Progenitor cell of endocrine pancreas (in vitro differentiated cells): ENCODE results near the gene CAPN14. TPM values are rescaled to one million over a fixed set of nuclear protein-coding genes. Genes with fewer than 3 reads are reported as not detected.
A peak's percentile ranks its signal among the peaks of the same experiment; 100 is the strongest.

Experiments used
- DNase-seq: peaks from one replicate; pipeline ENCODE4 v3.0.0; 2021; ENCODE audit warnings: low spot score; ENCODE audit not compliant: unreplicated experiment
- H3K27ac Mint-ChIP-seq: 2 replicates; pipeline ENCODE4 v1.8.0; 2021; ENCODE audit warnings: mild to moderate bottlenecking, moderate library complexity, mixed read lengths
- H3K27me3 Mint-ChIP-seq: 2 replicates; pipeline ENCODE4 v1.8.0; 2021; ENCODE audit warnings: mixed read lengths
- H3K36me3 Mint-ChIP-seq: 2 replicates; pipeline ENCODE4 v1.8.0; 2022; ENCODE audit warnings: mixed read lengths; ENCODE audit not compliant: insufficient read depth
- H3K4me1 Mint-ChIP-seq: 2 replicates; pipeline ENCODE4 v1.8.0; 2021; ENCODE audit warnings: low read depth, mixed read lengths
- H3K4me3 Mint-ChIP-seq: 2 replicates; pipeline ENCODE4 v1.8.0; 2021; ENCODE audit warnings: low read depth, mild to moderate bottlenecking, moderate library complexity, mixed read lengths
- H3K9me3 Mint-ChIP-seq: 2 replicates; pipeline ENCODE4 v1.8.0; 2021; ENCODE audit warnings: low read depth, mixed read lengths
- CTCF ChIP-seq: fragments of 200-600 bp; sonication (generic); IDR thresholded peaks from one replicate; pipeline ENCODE4 v1.5.0; 2021; ENCODE audit warnings: antibody characterized with exemption, mild to moderate bottlenecking; ENCODE audit not compliant: unreplicated experiment
- total RNA-seq: library from RNA; stranded (reverse); gene quantifications from 2 replicates; pipeline ENCODE4 v1.2.1, GENCODE V29; 2021

Gene CAPN14
- total RNA-seq, 1 donor from 2014 or later, result 0.50 TPM

DNA sequence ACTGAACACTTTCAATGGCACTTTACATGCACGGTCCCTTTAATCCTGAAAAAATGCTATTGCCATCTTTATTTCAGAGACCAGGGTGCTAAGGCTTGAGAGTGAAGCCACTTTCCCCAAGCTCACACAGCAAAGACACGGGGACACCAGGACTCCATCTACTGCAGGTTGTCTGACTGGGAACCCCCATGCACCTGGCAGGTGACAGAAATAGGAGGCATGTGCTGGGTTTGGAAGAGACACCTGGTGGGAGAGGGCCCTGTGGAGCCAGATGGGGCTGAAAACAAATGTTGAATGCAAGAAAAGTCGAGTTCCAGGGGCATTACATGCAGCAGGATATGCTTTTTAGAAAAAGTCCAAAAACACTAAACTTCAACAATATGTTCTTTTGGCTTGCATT, 11.4 kb upstream of the CAPN14 start:
- Mint-ChIP-seq H3K9me3 (no peaks in the 10 kb centered on the region), H3K4me1 (peaks cover 13% of the 10 kb centered on the region), H3K27ac (no peak overlapping the region), H3K4me3 (no peak overlapping the region), H3K36me3 (no peaks in the 10 kb centered on the region), H3K27me3 (peaks cover 7% of the 10 kb centered on the region)
- no peak for DNase-seq
- no peak for TF ChIP-seq CTCF

GRCh38 chr2:31227711-31228125, 10.4 kb upstream of the CAPN14 start:
- H3K9me3 Mint-ChIP-seq, result no peaks in the 10 kb centered on the region
- H3K36me3 Mint-ChIP-seq, result no peaks in the 10 kb centered on the region
- no peak for DNase-seq
- H3K27ac Mint-ChIP-seq, result peak overlapping the region; percentile 78
- peaks cover 4% of the 10 kb centered on the region for H3K4me1 Mint-ChIP-seq
- H3K4me3 Mint-ChIP-seq, result no peak overlapping the region
- H3K27me3 Mint-ChIP-seq, result peaks cover 7% of the 10 kb centered on the region
- TF ChIP-seq CTCF, result no peak

DNA sequence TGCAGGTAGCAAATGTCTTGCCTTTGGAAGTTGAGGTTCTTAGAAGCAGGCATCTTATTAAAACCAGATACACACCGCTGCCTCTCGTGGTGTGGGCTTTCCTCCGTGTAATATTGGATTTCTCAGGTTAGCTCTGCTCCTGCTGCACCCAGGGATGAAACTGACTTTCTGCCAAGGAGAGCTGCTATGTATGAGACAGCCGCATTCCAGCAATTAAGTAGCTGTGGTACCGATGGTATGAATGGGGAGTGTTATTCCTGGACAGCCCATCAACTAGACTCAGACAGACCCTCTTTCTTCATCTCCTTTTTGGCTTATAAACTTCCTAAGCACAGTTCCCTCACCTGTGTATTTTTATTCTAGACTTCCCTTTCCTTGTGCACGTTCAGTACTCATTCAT, 9.8 kb upstream of the CAPN14 start:
- H3K4me1 Mint-ChIP-seq, result peaks cover 4% of the 10 kb centered on the region
- H3K27me3 Mint-ChIP-seq, result peaks cover 7% of the 10 kb centered on the region
- no peaks in the 10 kb centered on the region for H3K9me3 Mint-ChIP-seq
- H3K27ac Mint-ChIP-seq, result no peak overlapping the region
- no peak for TF ChIP-seq CTCF
- no peaks in the 10 kb centered on the region for H3K36me3 Mint-ChIP-seq
- no peak overlapping the region for H3K4me3 Mint-ChIP-seq
- DNase-seq, result no peak

GRCh38 chr2:31226266-31226665, 9.0 kb upstream of the CAPN14 start:
- H3K27ac Mint-ChIP-seq, result no peak overlapping the region
- DNase-seq, result no peak
- no peak for TF ChIP-seq CTCF
- H3K4me1 Mint-ChIP-seq, result no peaks in the 10 kb centered on the region
- H3K27me3 Mint-ChIP-seq, result peaks cover 7% of the 10 kb centered on the region
- no peaks in the 10 kb centered on the region for H3K9me3 Mint-ChIP-seq
- no peaks in the 10 kb centered on the region for H3K36me3 Mint-ChIP-seq
- no peak overlapping the region for H3K4me3 Mint-ChIP-seq

- Mint-ChIP-seq H3K4me1 (no peaks in the 10 kb centered on the region), H3K27ac (no peak overlapping the region), H3K9me3 (no peaks in the 10 kb centered on the region), H3K27me3 (peaks cover 7% of the 10 kb centered on the region), H3K4me3 (no peak overlapping the region), H3K36me3 (no peaks in the 10 kb centered on the region)
- DNase-seq, result no peak
- TF ChIP-seq CTCF, result no peak
These were observed 6.4 kb upstream of the CAPN14 start for GRCh38 chr2:31223749-31224148.
